Measurements from ENCODE around the gene KRT31.
"Not testable (repeated sequence)": the region's sequence is repeated elsewhere in the genome, so short reads cannot be mapped to it uniquely, and the experiment has no call there.

KRT31 gene

DNA sequence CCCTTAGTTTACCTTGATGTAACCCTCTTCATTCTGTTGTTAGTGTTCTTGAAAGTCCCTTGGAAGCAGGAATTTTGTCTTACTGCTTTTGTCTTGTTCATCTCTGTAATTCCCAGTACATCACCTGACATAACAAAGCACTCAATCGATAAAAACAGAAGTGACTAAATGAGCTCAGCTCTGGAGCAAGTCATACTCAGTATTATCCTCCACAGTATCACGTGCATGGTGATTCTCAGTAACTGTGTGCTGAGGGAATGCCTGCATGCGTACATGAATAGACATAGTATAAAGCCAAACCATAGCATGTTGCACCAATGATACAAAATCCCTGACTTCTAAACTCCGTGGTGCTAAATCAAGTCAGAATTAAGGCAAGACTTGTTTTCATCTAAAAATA is 36.2 kb upstream of the KRT31 start:
- H2AFZ ChIP-seq (ENCODE audit: low read length, unreplicated experiment) = no peak overlapping the region
- H3K27ac ChIP-seq (ENCODE audit: low read depth, low read length) = no peak overlapping the region
- H3K36me3 ChIP-seq (ENCODE audit: insufficient read depth, low read length) = no peaks in the 10 kb centered on the region
- H3K79me2 ChIP-seq (ENCODE audit: control insufficient read depth, insufficient read depth, low read length, unreplicated experiment) = no peaks in the 10 kb centered on the region
- H3K27me3 ChIP-seq (ENCODE audit: insufficient read depth, low read length) = no peaks in the 10 kb centered on the region
- no peak overlapping the region for H3K4me3 ChIP-seq (ENCODE audit: low read depth, low read length)
- peaks cover 5% of the 10 kb centered on the region for H3K4me1 ChIP-seq (ENCODE audit: control insufficient read depth, insufficient read depth, low read length, unreplicated experiment)

DNA sequence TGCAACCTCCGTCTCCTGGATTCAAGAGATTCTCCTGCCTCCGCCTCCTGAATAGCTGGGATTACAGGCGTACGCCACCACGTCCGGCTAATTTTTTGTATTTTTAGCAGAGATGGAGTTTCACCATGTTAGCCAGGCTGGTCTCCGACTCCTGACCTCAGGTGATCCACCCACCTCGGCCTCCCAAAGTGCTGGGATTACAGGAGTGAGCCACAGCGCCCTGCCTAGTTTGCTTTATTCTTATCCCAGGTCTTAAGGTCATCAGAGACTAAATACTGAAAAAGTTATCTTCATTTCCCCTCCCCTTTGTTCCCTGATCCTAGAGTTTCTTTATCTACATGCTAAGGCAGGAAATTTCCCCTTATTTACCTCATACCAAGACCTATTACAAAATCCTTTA is 33.0 kb upstream of the KRT31 start:
- not testable (repeated sequence) for H2AFZ ChIP-seq (ENCODE audit: low read length, unreplicated experiment); H3K27me3 ChIP-seq (ENCODE audit: insufficient read depth, low read length); H3K36me3 ChIP-seq (ENCODE audit: insufficient read depth, low read length); H3K4me1 ChIP-seq (ENCODE audit: control insufficient read depth, insufficient read depth, low read length, unreplicated experiment); H3K27ac ChIP-seq (ENCODE audit: low read depth, low read length); H3K79me2 ChIP-seq (ENCODE audit: control insufficient read depth, insufficient read depth, low read length, unreplicated experiment); H3K4me3 ChIP-seq (ENCODE audit: low read depth, low read length)

DNA sequence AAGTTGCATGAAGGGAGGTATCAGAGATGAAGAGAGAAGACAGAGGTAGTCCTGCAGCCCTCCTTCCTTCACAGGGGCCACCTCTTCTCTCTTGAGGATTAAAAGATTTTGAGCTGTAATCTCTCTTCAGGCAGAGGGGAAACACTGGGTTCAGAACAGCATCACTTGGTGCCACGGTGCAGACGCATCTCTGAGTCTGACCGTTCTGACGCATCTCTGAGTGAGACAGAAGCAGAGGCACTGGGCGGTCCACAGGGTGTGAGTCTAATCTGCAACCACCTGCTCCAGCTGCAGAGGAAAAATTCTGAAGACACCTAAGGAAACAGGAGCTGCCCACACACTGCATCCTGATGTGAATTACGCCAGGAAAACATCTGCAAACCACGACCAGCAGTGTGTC is 32.3 kb upstream of the KRT31 start:
- Histone ChIP-seq H3K4me1 (ENCODE audit: control insufficient read depth, insufficient read depth, low read length, unreplicated experiment) (peaks cover 8% of the 10 kb centered on the region), H3K27me3 (ENCODE audit: insufficient read depth, low read length) (no peaks in the 10 kb centered on the region), H3K4me3 (ENCODE audit: low read depth, low read length) (no peak overlapping the region), H3K36me3 (ENCODE audit: insufficient read depth, low read length) (no peaks in the 10 kb centered on the region), H3K27ac (ENCODE audit: low read depth, low read length) (no peak overlapping the region), H3K79me2 (ENCODE audit: control insufficient read depth, insufficient read depth, low read length, unreplicated experiment) (no peaks in the 10 kb centered on the region), H2AFZ (ENCODE audit: low read length, unreplicated experiment) (no peak overlapping the region)

DNA sequence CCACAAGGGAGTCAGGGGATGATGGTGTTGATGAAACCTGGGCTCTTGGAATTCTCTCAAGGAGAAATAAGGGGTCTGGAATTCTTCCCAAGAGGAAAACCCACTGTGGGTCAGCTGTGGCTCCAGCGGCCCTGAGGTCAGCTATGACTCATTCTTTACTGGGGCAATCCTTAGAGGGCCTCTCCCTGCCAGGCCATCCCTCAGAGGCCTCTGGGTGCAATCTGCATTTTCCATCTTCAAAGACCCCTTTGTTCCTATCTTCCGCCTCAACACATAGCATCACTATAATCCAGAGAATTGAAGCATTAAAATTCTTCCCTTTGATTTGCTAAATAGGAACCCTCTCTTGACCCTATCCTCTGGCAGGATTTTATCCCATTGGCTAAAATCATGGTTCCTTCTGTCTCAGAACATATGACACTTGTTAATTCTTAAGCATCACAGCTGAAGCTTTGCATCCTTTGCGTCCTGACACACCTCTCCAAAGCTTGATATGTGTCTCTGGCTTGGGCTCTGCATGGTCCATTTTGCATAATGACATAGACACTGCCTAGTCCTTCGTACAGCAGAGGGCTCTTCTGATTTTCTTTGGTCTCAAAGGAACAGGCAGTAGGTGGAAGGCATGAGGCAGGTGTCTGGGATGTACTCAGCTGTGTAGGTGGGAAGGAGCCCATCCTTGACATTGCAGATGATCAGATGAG is 31.3 kb upstream of the KRT31 start:
- Histone ChIP-seq H3K27ac (ENCODE audit: low read depth, low read length) (no peak overlapping the region), H3K27me3 (ENCODE audit: insufficient read depth, low read length) (no peaks in the 10 kb centered on the region), H3K4me1 (ENCODE audit: control insufficient read depth, insufficient read depth, low read length, unreplicated experiment) (peaks cover 8% of the 10 kb centered on the region), H3K4me3 (ENCODE audit: low read depth, low read length) (no peak overlapping the region), H3K36me3 (ENCODE audit: insufficient read depth, low read length) (no peaks in the 10 kb centered on the region), H2AFZ (ENCODE audit: low read length, unreplicated experiment) (no peak overlapping the region), H3K79me2 (ENCODE audit: control insufficient read depth, insufficient read depth, low read length, unreplicated experiment) (no peaks in the 10 kb centered on the region)

- Histone ChIP-seq H3K27me3 (ENCODE audit: insufficient read depth, low read length) (no peaks in the 10 kb centered on the region), H3K4me1 (ENCODE audit: control insufficient read depth, insufficient read depth, low read length, unreplicated experiment) (peaks cover 29% of the 10 kb centered on the region), H3K79me2 (ENCODE audit: control insufficient read depth, insufficient read depth, low read length, unreplicated experiment) (no peaks in the 10 kb centered on the region), H3K27ac (ENCODE audit: low read depth, low read length) (no peak within 1 kb of the TSS), H3K36me3 (ENCODE audit: insufficient read depth, low read length) (no peaks in the 10 kb centered on the region), H3K4me3 (ENCODE audit: low read depth, low read length) (no peak within 1 kb of the TSS), H2AFZ (ENCODE audit: low read length, unreplicated experiment) (no peak within 1 kb of the TSS)
Observed at GRCh38 chr17:41424111-41424635, 26.8 kb upstream of the KRT31 start, which contains the start of gene KRT37. Gene KRT37 (minus strand): TSS chr17:41424585. CDS start chr17:41424523, 62 bp downstream.

GRCh38 chr17:41422586-41422985 is 25.2 kb upstream of the KRT31 start:
- H3K79me2 ChIP-seq (ENCODE audit: control insufficient read depth, insufficient read depth, low read length, unreplicated experiment); H3K36me3 ChIP-seq (ENCODE audit: insufficient read depth, low read length); H2AFZ ChIP-seq (ENCODE audit: low read length, unreplicated experiment); H3K27ac ChIP-seq (ENCODE audit: low read depth, low read length); H3K27me3 ChIP-seq (ENCODE audit: insufficient read depth, low read length); H3K4me3 ChIP-seq (ENCODE audit: low read depth, low read length): not testable (repeated sequence)
- peaks cover 24% of the 10 kb centered on the region for H3K4me1 ChIP-seq (ENCODE audit: control insufficient read depth, insufficient read depth, low read length, unreplicated experiment)

DNA sequence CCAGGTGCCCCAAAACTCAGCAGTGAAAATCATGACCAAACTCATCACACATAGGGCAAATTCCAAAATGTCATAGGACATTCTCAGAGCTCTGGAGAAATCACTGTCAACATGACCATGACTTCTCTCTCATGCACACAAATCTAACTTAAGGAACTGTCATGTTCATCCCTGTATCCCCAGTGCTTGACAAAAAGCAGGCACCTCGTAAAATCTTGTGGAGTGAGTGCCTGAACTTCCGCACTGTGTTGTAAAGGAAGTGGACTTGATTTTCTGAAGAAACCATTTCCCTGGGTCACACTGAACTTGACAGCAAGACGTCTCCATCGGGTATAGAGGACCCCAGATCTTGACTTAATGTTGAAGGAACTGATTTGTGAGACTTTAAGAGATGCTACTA is 24.2 kb upstream of the KRT31 start:
- no peak overlapping the region for H3K4me3 ChIP-seq (ENCODE audit: low read depth, low read length)
- no peaks in the 10 kb centered on the region for H3K36me3 ChIP-seq (ENCODE audit: insufficient read depth, low read length)
- no peaks in the 10 kb centered on the region for H3K27me3 ChIP-seq (ENCODE audit: insufficient read depth, low read length)
- no peak overlapping the region for H2AFZ ChIP-seq (ENCODE audit: low read length, unreplicated experiment)
- no peak overlapping the region for H3K27ac ChIP-seq (ENCODE audit: low read depth, low read length)
- no peaks in the 10 kb centered on the region for H3K79me2 ChIP-seq (ENCODE audit: control insufficient read depth, insufficient read depth, low read length, unreplicated experiment)
- H3K4me1 ChIP-seq (ENCODE audit: control insufficient read depth, insufficient read depth, low read length, unreplicated experiment) = peaks cover 28% of the 10 kb centered on the region

GRCh38 chr17:41421116-41421515 is 23.7 kb upstream of the KRT31 start:
- peaks cover 33% of the 10 kb centered on the region for H3K4me1 ChIP-seq (ENCODE audit: control insufficient read depth, insufficient read depth, low read length, unreplicated experiment)
- no peak overlapping the region for H2AFZ ChIP-seq (ENCODE audit: low read length, unreplicated experiment)
- H3K36me3 ChIP-seq (ENCODE audit: insufficient read depth, low read length) = no peaks in the 10 kb centered on the region
- no peak overlapping the region for H3K4me3 ChIP-seq (ENCODE audit: low read depth, low read length)
- no peak overlapping the region for H3K27ac ChIP-seq (ENCODE audit: low read depth, low read length)
- no peaks in the 10 kb centered on the region for H3K27me3 ChIP-seq (ENCODE audit: insufficient read depth, low read length)
- no peaks in the 10 kb centered on the region for H3K79me2 ChIP-seq (ENCODE audit: control insufficient read depth, insufficient read depth, low read length, unreplicated experiment)

- peaks cover 42% of the 10 kb centered on the region for H3K4me1 ChIP-seq (ENCODE audit: control insufficient read depth, insufficient read depth, low read length, unreplicated experiment)
- H2AFZ ChIP-seq (ENCODE audit: low read length, unreplicated experiment) = no peak overlapping the region
- H3K27me3 ChIP-seq (ENCODE audit: insufficient read depth, low read length) = no peaks in the 10 kb centered on the region
- H3K36me3 ChIP-seq (ENCODE audit: insufficient read depth, low read length) = no peaks in the 10 kb centered on the region
- H3K27ac ChIP-seq (ENCODE audit: low read depth, low read length) = no peak overlapping the region
- no peak overlapping the region for H3K4me3 ChIP-seq (ENCODE audit: low read depth, low read length)
- H3K79me2 ChIP-seq (ENCODE audit: control insufficient read depth, insufficient read depth, low read length, unreplicated experiment) = no peaks in the 10 kb centered on the region
Observed at GRCh38 chr17:41420134-41420533, 22.7 kb upstream of the KRT31 start.

DNA sequence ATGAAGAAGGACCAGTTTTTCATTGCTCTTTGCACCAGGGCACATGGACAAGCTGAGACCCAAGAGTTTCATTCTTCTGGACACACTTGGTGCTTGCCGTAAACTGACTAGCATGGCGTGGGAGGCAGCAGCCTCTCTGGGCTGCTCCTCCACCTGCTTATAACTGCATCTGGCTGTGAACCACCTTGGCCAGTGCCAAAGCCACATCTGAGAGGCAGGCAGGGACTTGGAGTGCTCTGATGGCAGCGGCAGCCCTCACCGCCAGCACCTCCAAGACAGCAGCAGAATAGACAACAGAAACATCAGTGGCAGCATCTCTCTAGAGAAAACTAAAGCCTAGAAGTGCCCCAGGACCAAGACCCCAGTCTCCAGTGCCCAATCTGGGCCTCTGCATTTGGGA is 22.3 kb upstream of the KRT31 start:
- Histone ChIP-seq H3K27ac (ENCODE audit: low read depth, low read length) (no peak overlapping the region), H3K4me3 (ENCODE audit: low read depth, low read length) (no peak overlapping the region), H3K4me1 (ENCODE audit: control insufficient read depth, insufficient read depth, low read length, unreplicated experiment) (peaks cover 42% of the 10 kb centered on the region), H3K27me3 (ENCODE audit: insufficient read depth, low read length) (no peaks in the 10 kb centered on the region), H2AFZ (ENCODE audit: low read length, unreplicated experiment) (no peak overlapping the region), H3K79me2 (ENCODE audit: control insufficient read depth, insufficient read depth, low read length, unreplicated experiment) (no peaks in the 10 kb centered on the region), H3K36me3 (ENCODE audit: insufficient read depth, low read length) (no peaks in the 10 kb centered on the region)

DNA sequence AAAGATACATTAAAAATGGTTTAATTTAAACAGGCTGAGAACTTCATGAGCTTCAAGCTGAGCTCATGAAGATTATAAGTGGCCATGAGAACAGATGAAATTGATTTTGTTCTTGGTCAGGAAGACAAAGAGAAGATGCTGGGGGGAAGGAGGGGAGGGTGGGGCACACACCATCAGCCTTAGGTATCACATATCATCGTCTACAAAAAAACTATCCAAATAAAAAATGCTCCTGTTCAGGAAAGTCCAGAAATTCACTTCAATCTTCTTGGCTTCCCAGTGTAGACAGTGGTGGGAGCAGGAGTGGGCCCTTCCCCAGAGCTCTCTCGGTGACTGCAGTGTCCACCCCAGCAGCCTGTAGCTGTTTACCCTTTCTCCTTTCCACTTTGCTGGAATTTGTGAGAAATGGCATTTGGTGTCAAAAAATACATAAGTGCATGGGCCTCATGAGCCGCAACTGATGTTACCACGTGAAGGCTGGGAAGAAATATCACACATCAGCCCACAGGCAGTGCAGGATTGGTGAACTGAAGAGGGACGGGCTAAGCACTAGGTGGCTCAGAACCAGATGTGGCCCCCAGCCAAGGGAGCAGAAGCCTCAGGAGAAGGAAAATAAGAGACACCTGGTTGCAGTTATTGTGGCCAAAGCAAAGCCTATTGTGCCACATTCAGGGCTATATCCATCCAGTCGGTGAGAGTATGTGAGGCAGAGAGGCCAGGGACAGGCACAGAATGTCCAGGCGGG is 20.9 kb upstream of the KRT31 start:
- Histone ChIP-seq H3K4me1 (ENCODE audit: control insufficient read depth, insufficient read depth, low read length, unreplicated experiment) (peaks cover 42% of the 10 kb centered on the region), H3K27me3 (ENCODE audit: insufficient read depth, low read length) (no peaks in the 10 kb centered on the region), H3K4me3 (ENCODE audit: low read depth, low read length) (no peak overlapping the region), H3K36me3 (ENCODE audit: insufficient read depth, low read length) (no peaks in the 10 kb centered on the region), H3K27ac (ENCODE audit: low read depth, low read length) (no peak overlapping the region), H3K79me2 (ENCODE audit: control insufficient read depth, insufficient read depth, low read length, unreplicated experiment) (no peaks in the 10 kb centered on the region), H2AFZ (ENCODE audit: low read length, unreplicated experiment) (no peak overlapping the region)

Measured in ACC112 (cell line).